Measurements from ENCODE around the gene TBX2. TPM values are rescaled to one million over a fixed set of nuclear protein-coding genes. Genes with fewer than 3 reads are reported as not detected.

The TBX2 gene
- total and polyA plus RNA-seq, 2 of the 13 experiments (the other 11 are each of a cell fraction or from before 2014, with no cell fraction given), result 2.8 to 15.3 TPM

DNA sequence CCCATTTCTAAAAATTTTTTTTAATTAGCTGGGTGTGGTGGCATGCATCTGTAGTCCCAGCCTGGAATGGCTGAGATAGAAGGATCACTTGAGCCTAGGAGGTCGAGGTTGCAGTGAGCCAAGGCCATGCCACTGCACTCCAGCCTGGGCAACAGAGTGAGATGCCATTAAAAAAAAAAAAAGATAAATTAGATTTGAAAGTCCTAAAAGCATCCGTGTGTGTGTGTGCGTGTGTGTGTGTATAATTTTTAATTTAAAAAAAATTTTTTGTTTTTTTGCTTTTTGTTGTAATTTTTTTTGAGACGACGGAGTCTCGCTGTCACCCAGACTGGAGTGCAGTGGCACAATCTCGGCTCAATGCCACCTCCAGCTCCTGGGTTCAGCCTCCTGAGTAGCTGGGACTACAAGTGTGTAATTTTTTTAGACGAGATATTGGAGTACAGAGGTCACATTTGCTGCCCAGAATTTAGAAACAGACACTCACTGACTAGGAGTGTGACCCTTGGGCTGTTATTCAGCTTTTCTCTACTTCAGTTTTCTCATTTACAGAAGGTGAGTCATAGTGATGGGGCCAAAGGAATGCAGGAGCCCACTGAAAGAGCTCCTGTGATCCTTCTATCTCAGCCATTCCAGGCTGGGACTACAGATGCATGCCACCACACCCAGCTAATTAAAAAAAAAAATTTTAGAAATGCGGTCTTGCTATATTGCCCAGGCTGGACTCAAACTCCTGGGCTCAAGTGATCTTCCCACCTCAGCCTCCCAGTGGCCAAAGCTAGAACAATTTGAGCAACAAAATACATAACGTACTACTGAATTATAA is 27.1 kb downstream of the TBX2 start (continued):
- TF ChIP-seq RNF219 (CRISPR knock-in tag; IDR thresholded peaks at IDR 0.05) (no peak), ATF2 (CRISPR knock-in tag; IDR thresholded peaks at IDR 0.05) (peak; percentile 39; the same call in 1 of the 2 replicates), CCAR2 (optimal IDR thresholded peaks at IDR 0.05; ENCODE audit: low read depth, low read length) (no peak), KDM3A (CRISPR knock-in tag; IDR thresholded peaks at IDR 0.05; ENCODE audit: low read depth) (0 out of 2 replicates have a peak, but pooled peaks have one; percentile 6), HMGXB3 (CRISPR knock-in tag; IDR thresholded peaks at IDR 0.05; ENCODE audit: borderline replicate concordance) (no peak)
- TF ChIP-seq, protein P1, sequence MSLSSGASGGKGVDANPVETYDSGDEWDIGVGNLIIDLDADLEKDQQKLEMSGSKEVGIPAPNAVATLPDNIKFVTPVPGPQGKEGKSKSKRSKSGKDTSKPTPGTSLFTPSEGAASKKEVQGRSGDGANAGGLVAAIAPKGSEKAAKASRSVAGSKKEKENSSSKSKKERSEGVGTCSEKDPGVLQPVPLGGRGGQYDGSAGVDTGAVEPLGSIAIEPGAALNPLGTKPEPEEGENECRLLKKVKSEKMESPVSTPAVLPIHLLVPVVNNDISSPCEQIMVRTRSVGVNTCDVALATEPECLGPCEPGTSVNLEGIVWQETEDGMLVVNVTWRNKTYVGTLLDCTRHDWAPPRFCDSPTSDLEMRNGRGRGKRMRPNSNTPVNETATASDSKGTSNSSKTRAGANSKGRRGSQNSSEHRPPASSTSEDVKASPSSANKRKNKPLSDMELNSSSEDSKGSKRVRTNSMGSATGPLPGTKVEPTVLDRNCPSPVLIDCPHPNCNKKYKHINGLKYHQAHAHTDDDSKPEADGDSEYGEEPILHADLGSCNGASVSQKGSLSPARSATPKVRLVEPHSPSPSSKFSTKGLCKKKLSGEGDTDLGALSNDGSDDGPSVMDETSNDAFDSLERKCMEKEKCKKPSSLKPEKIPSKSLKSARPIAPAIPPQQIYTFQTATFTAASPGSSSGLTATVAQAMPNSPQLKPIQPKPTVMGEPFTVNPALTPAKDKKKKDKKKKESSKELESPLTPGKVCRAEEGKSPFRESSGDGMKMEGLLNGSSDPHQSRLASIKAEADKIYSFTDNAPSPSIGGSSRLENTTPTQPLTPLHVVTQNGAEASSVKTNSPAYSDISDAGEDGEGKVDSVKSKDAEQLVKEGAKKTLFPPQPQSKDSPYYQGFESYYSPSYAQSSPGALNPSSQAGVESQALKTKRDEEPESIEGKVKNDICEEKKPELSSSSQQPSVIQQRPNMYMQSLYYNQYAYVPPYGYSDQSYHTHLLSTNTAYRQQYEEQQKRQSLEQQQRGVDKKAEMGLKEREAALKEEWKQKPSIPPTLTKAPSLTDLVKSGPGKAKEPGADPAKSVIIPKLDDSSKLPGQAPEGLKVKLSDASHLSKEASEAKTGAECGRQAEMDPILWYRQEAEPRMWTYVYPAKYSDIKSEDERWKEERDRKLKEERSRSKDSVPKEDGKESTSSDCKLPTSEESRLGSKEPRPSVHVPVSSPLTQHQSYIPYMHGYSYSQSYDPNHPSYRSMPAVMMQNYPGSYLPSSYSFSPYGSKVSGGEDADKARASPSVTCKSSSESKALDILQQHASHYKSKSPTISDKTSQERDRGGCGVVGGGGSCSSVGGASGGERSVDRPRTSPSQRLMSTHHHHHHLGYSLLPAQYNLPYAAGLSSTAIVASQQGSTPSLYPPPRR (CRISPR knock-in tag; IDR thresholded peaks at IDR 0.05; ENCODE audit: borderline replicate concordance), result peak; percentile 15; the same call in 1 of the 2 replicates
- TF ChIP-seq, protein P2, sequence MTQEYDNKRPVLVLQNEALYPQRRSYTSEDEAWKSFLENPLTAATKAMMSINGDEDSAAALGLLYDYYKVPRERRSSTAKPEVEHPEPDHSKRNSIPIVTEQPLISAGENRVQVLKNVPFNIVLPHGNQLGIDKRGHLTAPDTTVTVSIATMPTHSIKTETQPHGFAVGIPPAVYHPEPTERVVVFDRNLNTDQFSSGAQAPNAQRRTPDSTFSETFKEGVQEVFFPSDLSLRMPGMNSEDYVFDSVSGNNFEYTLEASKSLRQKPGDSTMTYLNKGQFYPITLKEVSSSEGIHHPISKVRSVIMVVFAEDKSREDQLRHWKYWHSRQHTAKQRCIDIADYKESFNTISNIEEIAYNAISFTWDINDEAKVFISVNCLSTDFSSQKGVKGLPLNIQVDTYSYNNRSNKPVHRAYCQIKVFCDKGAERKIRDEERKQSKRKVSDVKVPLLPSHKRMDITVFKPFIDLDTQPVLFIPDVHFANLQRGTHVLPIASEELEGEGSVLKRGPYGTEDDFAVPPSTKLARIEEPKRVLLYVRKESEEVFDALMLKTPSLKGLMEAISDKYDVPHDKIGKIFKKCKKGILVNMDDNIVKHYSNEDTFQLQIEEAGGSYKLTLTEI (CRISPR knock-in tag; conservative IDR thresholded peaks at IDR 0.05), result no peak
